WTC11 (cell line): ENCODE measurements around the gene C3. TPM values are rescaled to one million over a fixed set of nuclear protein-coding genes. Genes with fewer than 3 reads are reported as not detected.
"Not testable (repeated sequence)": the region's sequence is repeated elsewhere in the genome, so short reads cannot be mapped to it uniquely, and the experiment has no call there.

Experiments used
- ATAC-seq: fragments of 200-7000 bp; cut with Tn5 transposase; 2 replicates; pipeline ENCODE4 v1.10.0; 2021; ENCODE audit warnings: mild to moderate bottlenecking, moderate library complexity
- CTCF ChIA-PET: fragments of 300-600 bp; sonication (Branson Sonifier 250); formaldehyde crosslinking; loops from one replicate; lab custom pipeline; 2021; ENCODE audit warnings: antibody characterized with exemption; lab: Charles Lee
- POLR2A ChIA-PET: fragments of 350-600 bp; sonication (Branson Sonifier 250); formaldehyde crosslinking; loops from one replicate; lab custom pipeline; 2021; ENCODE audit warnings: antibody characterized with exemption; lab: Charles Lee
- DNase-seq: peaks from one replicate; pipeline ENCODE4 v3.0.0; 2021; ENCODE audit warnings: low spot score
- H3K27ac Mint-ChIP-seq: 2 replicates; pipeline ENCODE4 v1.8.0; 2021; ENCODE audit warnings: mixed read lengths
- H3K27me3 Mint-ChIP-seq: 2 replicates; pipeline ENCODE4 v1.8.0; 2021; ENCODE audit warnings: low read depth, mild to moderate bottlenecking, moderate library complexity, mixed read lengths
- H3K36me3 Mint-ChIP-seq: 2 replicates; pipeline ENCODE4 v1.8.0; 2021; ENCODE audit warnings: mixed read lengths
- H3K4me1 Mint-ChIP-seq: 2 replicates; pipeline ENCODE4 v1.8.0; 2022; ENCODE audit warnings: mixed read lengths
- H3K4me3 Mint-ChIP-seq: 2 replicates; pipeline ENCODE4 v1.8.0; 2021; ENCODE audit warnings: mild to moderate bottlenecking, moderate library complexity, mixed read lengths
- H3K9me3 Mint-ChIP-seq: 2 replicates; pipeline ENCODE4 v1.8.0; 2021; ENCODE audit warnings: mixed read lengths
- ATF2 ChIP-seq: sonication (generic); formaldehyde crosslinking; IDR thresholded peaks from 2 replicates; pipeline ENCODE4 v1.8.1; 2022; ENCODE audit warnings: low read depth, missing genetic modification reagents, borderline replicate concordance
- CBFB ChIP-seq: sonication (generic); formaldehyde crosslinking; IDR thresholded peaks from 2 replicates; pipeline ENCODE4 v1.8.1; 2022; ENCODE audit warnings: mild to moderate bottlenecking, low read depth, missing genetic modification reagents
- CREB1 ChIP-seq: sonication (generic); formaldehyde crosslinking; IDR thresholded peaks from 2 replicates; pipeline ENCODE4 v1.8.0; 2023; ENCODE audit warnings: mild to moderate bottlenecking, missing genetic modification reagents
- GRHL2 ChIP-seq: fragments of 250-450 bp; sonication (Bioruptor Pico); IDR thresholded peaks from 2 replicates; pipeline ENCODE4 v1.8.0; 2022; ENCODE audit warnings: mild to moderate bottlenecking, moderate library complexity; ENCODE audit not compliant: insufficient replicate concordance, severe bottlenecking
- GTF2I ChIP-seq: fragments of 250-450 bp; sonication (Bioruptor Pico); conservative IDR thresholded peaks from 2 replicates; pipeline ENCODE4 v1.4.0; 2021; ENCODE audit warnings: mild to moderate bottlenecking
- NFE2L1 ChIP-seq: sonication (generic); formaldehyde crosslinking; IDR thresholded peaks from 2 replicates; pipeline ENCODE4 v1.8.1; 2023; ENCODE audit warnings: missing genetic modification reagents
- ZBTB21 ChIP-seq: sonication (generic); formaldehyde crosslinking; IDR thresholded peaks from 2 replicates; pipeline ENCODE4 v1.8.1; 2023; ENCODE audit warnings: mild to moderate bottlenecking, missing genetic modification reagents, borderline replicate concordance
- ZNF317 ChIP-seq: sonication (generic); formaldehyde crosslinking; IDR thresholded peaks from 2 replicates; pipeline ENCODE4 v1.8.1; 2023; ENCODE audit warnings: low read depth, mild to moderate bottlenecking, moderate library complexity, missing genetic modification reagents, borderline replicate concordance
- ZNF396 ChIP-seq: fragments of 250-450 bp; sonication (Bioruptor Pico); IDR thresholded peaks from 2 replicates; pipeline ENCODE4 v1.8.0; 2021; ENCODE audit warnings: mild to moderate bottlenecking, moderate library complexity, borderline replicate concordance
- ZNF671 ChIP-seq: fragments of 250-450 bp; sonication (Bioruptor Pico); IDR thresholded peaks from 2 replicates; pipeline ENCODE4 v1.8.0; 2021; ENCODE audit warnings: mild to moderate bottlenecking
- total RNA-seq: library from RNA; stranded (reverse); gene quantifications from 3 replicates; pipeline ENCODE4 v1.2.3, GENCODE V29; 2021
- TF ChIP-seq, protein P1 (sequence below): sonication (generic); formaldehyde crosslinking; IDR thresholded peaks from 2 replicates; pipeline ENCODE4 v1.8.0; 2022; ENCODE audit warnings: mild to moderate bottlenecking, missing genetic modification reagents
- TF ChIP-seq, protein P2 (sequence below): fragments of 250-450 bp; sonication (Bioruptor Pico); conservative IDR thresholded peaks from 2 replicates; pipeline ENCODE4 v1.9.0; 2021; ENCODE audit warnings: mild to moderate bottlenecking

The C3 gene
- total RNA-seq, 1 experiment from 2014 or later = 7.0 TPM

GRCh38 chr19:6677495-6677882, 43.0 kb downstream of the C3 start (continued):
- TF ChIP-seq, protein P1, sequence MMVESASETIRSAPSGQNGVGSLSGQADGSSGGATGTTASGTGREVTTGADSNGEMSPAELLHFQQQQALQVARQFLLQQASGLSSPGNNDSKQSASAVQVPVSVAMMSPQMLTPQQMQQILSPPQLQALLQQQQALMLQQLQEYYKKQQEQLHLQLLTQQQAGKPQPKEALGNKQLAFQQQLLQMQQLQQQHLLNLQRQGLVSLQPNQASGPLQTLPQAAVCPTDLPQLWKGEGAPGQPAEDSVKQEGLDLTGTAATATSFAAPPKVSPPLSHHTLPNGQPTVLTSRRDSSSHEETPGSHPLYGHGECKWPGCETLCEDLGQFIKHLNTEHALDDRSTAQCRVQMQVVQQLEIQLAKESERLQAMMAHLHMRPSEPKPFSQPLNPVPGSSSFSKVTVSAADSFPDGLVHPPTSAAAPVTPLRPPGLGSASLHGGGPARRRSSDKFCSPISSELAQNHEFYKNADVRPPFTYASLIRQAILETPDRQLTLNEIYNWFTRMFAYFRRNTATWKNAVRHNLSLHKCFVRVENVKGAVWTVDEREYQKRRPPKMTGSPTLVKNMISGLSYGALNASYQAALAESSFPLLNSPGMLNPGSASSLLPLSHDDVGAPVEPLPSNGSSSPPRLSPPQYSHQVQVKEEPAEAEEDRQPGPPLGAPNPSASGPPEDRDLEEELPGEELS (CRISPR knock-in tag) = no peak
- no peak for TF ChIP-seq NFE2L1 (CRISPR knock-in tag)
- no peak for TF ChIP-seq CBFB (CRISPR knock-in tag)
- TF ChIP-seq ATF2 (CRISPR knock-in tag) = no peak
- no peak for TF ChIP-seq GTF2I (CRISPR knock-in tag)
- TF ChIP-seq ZNF396 = no peak

- CTCF ChIA-PET = no interaction called here
- H3K27me3 Mint-ChIP-seq = peaks cover 21% of the 10 kb centered on the region
- ATAC-seq = no peak
- H3K9me3 Mint-ChIP-seq = peaks cover 26% of the 10 kb centered on the region
- DNase-seq = no peak
- POLR2A ChIA-PET = no interaction called here
- no peak for TF ChIP-seq ZNF671 (CRISPR knock-in tag)
- no peak for TF ChIP-seq GRHL2 (CRISPR knock-in tag)
- TF ChIP-seq, protein P2, sequence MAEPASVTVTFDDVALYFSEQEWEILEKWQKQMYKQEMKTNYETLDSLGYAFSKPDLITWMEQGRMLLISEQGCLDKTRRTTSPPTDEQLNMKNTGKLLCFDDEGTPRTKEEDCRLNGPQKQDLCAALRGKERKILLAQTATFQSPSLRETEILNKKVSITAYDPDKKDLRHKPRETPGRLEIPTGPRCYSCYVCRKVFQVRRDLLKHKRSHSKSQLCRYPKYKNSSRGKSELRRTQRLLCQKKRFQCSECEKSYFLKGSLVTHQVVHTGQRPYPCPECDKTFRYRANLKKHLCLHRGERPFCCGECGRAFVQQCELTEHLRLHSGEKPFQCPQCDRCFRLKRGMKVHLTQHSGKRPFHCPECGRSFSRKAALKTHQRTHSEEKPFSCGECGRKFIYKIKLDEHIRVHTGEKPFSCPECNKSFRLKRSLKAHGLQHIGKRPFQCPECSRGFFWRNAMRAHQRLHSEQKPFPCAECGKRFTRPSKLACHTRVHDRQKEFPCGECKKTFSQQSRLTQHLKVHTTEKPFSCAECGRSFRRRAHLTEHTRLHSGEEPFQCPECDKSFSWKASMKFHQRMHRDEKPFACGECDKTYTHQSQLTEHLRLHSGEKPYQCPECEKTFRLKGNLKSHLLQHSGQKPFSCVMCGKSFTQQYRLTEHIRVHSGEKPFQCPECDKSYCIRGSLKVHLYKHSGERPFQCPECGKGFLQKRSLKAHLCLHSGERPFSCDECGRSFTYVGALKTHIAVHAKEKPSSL = no peak
- no peak for TF ChIP-seq ZBTB21 (CRISPR knock-in tag)
- no peak for TF ChIP-seq CREB1
- no peak overlapping the region for H3K4me3 Mint-ChIP-seq
- no peaks in the 10 kb centered on the region; the same call in none of the 2 replicates for H3K36me3 Mint-ChIP-seq
- H3K27ac Mint-ChIP-seq = no peak overlapping the region
- H3K4me1 Mint-ChIP-seq = peaks cover 25% of the 10 kb centered on the region
Observed at GRCh38 chr19:6676288-6676687, 44.2 kb downstream of the C3 start.

GRCh38 chr19:6674868-6675305, 45.6 kb downstream of the C3 start:
- Mint-ChIP-seq H3K9me3 (peaks cover 22% of the 10 kb centered on the region), H3K4me3 (peak overlapping the region; percentile 12; the same call in 1 of the 2 replicates), H3K27me3 (peaks cover 12% of the 10 kb centered on the region), H3K27ac (0 out of 2 replicates have a peak overlapping the region, but pooled peaks have one; percentile 12), H3K4me1 (peaks cover 25% of the 10 kb centered on the region), H3K36me3 (peaks cover 3% of the 10 kb centered on the region)
- TF ChIP-seq GTF2I (CRISPR knock-in tag) (no peak), ZNF317 (CRISPR knock-in tag) (no peak), NFE2L1 (CRISPR knock-in tag) (peak; percentile 89)
- POLR2A ChIA-PET = no interaction called here
- ATAC-seq (peak; percentile 82), DNase-seq (peak; percentile 65)
- CTCF ChIA-PET = interaction anchor here (0.6 to 1.8 kb wide), 4 partner anchors 14 to 189 kb away, joined by 3 to 6 read pairs (median 4); no protein-coding TSS in a partner anchor

GRCh38 chr19:6674408-6674807, 46.0 kb downstream of the C3 start:
- POLR2A ChIA-PET, H3K4me3 Mint-ChIP-seq, H3K27me3 Mint-ChIP-seq, ATAC-seq, H3K36me3 Mint-ChIP-seq, H3K27ac Mint-ChIP-seq, DNase-seq: not testable (repeated sequence)
- CTCF ChIA-PET = interaction anchor here (0.6 to 1.8 kb wide), 3 partner anchors 13 to 189 kb away, joined by 3 to 6 read pairs (median 4); no protein-coding TSS in a partner anchor
- peaks cover 18% of the 10 kb centered on the region for H3K9me3 Mint-ChIP-seq
- H3K4me1 Mint-ChIP-seq = peaks cover 25% of the 10 kb centered on the region
